GM12878 (cell line): ENCODE results near the gene GIMAP6. TPM values are rescaled to one million over a fixed set of nuclear protein-coding genes. Genes with fewer than 3 reads are reported as not detected.

Source experiments
- ATAC-seq: fragments of 200-7000 bp; cut with Tn5 transposase; 3 replicates; pipeline ENCODE4 v1.9.1; 2020; ENCODE audit warnings: mild to moderate bottlenecking, moderate library complexity
- BruUV-seq: library from RNA; stranded (reverse); fragments of 400-500 nt; replicated peaks from 2 replicates; lab custom pipeline; 2021; lab: Mats Ljungman, UMichigan
- CTCF ChIA-PET: fragments of 300-600 bp; sonication (Branson Sonifier 250); formaldehyde crosslinking; extraction: SDS; loops from one replicate; lab custom pipeline; 2021; ENCODE audit warnings: inconsistent platforms; lab: Yijun Ruan, JAX
- POLR2A ChIA-PET: fragments of 350-600 bp; formaldehyde crosslinking; extraction: SDS; loops from one replicate; lab custom pipeline; 2021; ENCODE audit warnings: inconsistent platforms; lab: Charles Lee
- RAD21 ChIA-PET: fragments of 300-600 bp; sonication (Branson Sonifier 250); formaldehyde crosslinking; loops from one replicate; lab custom pipeline; 2023; ENCODE audit warnings: antibody characterized with exemption; ENCODE audit not compliant: unreplicated experiment; lab: Charles Lee
- SMC1A ChIA-PET: fragments of 300-600 bp; sonication (Branson Sonifier 250); formaldehyde crosslinking; loops from one replicate; lab custom pipeline; 2023; ENCODE audit not compliant: unreplicated experiment, uncharacterized antibody; lab: Charles Lee
- DNase-seq: peaks from one replicate; pipeline ENCODE4 v3.0.0-alpha.2; 2011; ENCODE audit warnings: low read depth, low spot score
- FAIRE-seq: peaks from 3 replicates; lab custom pipeline; 2011; peaks lifted over from hg19 to GRCh38; lab: Jason Lieb, UNC
- H2AFZ ChIP-seq: 2 replicates; pipeline ENCODE4 v1.6.0; 2011; ENCODE audit warnings: low read depth, low read length, control low read depth; ENCODE audit not compliant: control insufficient read depth
- H3K27ac ChIP-seq: 2 replicates; pipeline ENCODE4 v1.5.1; 2011; ENCODE audit warnings: control low read depth; ENCODE audit not compliant: control insufficient read depth, insufficient read depth
- H3K27me3 ChIP-seq, 2 experiments: replicated peaks in 1 of 2; 2 replicates each; pipeline versions ENCODE4 v1.6.0 to v1.6.1; 2011; ENCODE audit warnings: low read length in 1 of 2; ENCODE audit not compliant: control insufficient read depth in 2 of 2, insufficient read depth in 2 of 2
- H3K36me3 ChIP-seq, 2 experiments: 2 replicates each; pipeline ENCODE4 v1.5.1; 2011; ENCODE audit warnings: low read length in 1 of 2; ENCODE audit not compliant: control insufficient read depth in 2 of 2, insufficient read depth in 2 of 2
- H3K4me1 ChIP-seq: 2 replicates; pipeline ENCODE4 v1.6.1; 2011; ENCODE audit warnings: mild to moderate bottlenecking, low read length, moderate library complexity, mixed read lengths; ENCODE audit not compliant: control insufficient read depth, insufficient read depth
- H3K4me2 ChIP-seq: 2 replicates; pipeline ENCODE4 v1.6.0; 2011; ENCODE audit warnings: control low read depth; ENCODE audit not compliant: control insufficient read depth, insufficient read depth
- H3K4me3 ChIP-seq: fragments of 200-600 bp; sonication (generic); 2 replicates; pipeline ENCODE4 v1.5.1; 2016
- H3K79me2 ChIP-seq: 2 replicates; pipeline ENCODE4 v1.6.0; 2011; ENCODE audit warnings: low read length; ENCODE audit not compliant: control insufficient read depth, insufficient read depth
- H3K9ac ChIP-seq: 2 replicates; pipeline ENCODE4 v1.8.0; 2011; ENCODE audit warnings: low read length, control low read depth, mixed read lengths; ENCODE audit not compliant: control insufficient read depth, insufficient read depth
- H3K9me3 ChIP-seq: replicated peaks from 3 replicates; pipeline ENCODE4 v1.5.1; 2011; ENCODE audit warnings: mild to moderate bottlenecking, low read length; ENCODE audit not compliant: control insufficient read depth, insufficient read depth
- H4K20me1 ChIP-seq: 2 replicates; pipeline ENCODE4 v1.6.0; 2011; ENCODE audit not compliant: control insufficient read depth, insufficient read depth
- NFXL1 ChIP-seq: fragments of 450-650 bp; IDR thresholded peaks from 2 replicates; pipeline ENCODE4 v1.6.1; 2017; ENCODE audit warnings: antibody characterized with exemption, mild to moderate bottlenecking, borderline replicate concordance
- TBL1XR1 ChIP-seq: IDR thresholded peaks from 2 replicates; pipeline ENCODE4 v1.6.1; 2012; ENCODE audit warnings: low read depth, low read length, improper control_type of control experiment
- ZBTB4 ChIP-seq: fragments of 450-650 bp; formaldehyde crosslinking; IDR thresholded peaks from 2 replicates; pipeline ENCODE4 v1.4.0; 2022; ENCODE audit warnings: mild to moderate bottlenecking, moderate library complexity
- ZNF24 ChIP-seq: fragments of 450-650 bp; IDR thresholded peaks from 2 replicates; pipeline ENCODE4 v1.6.1; 2017; ENCODE audit warnings: antibody characterized with exemption, mild to moderate bottlenecking
- WGBS: methylation state at CpG from one replicate; pipeline ENCODE4 v1.1.6; 2016; ENCODE audit warnings: low lambda C conversion rate; ENCODE audit not compliant: insufficient replicate concordance, insufficient coverage; ENCODE audit errors: missing lambda C conversion rate; 5-methylcytosine and 5-hydroxymethylcytosine counted together
- in situ Hi-C: fragments of 300-500 bp; cut with MboI; formaldehyde crosslinking; loops from 9 replicates; pipeline ENCODE4 v1.14.3; 2018; ENCODE audit warnings: mixed read lengths
- intact Hi-C: fragments of 100-400 bp; cut with micrococcal nuclease; formaldehyde crosslinking; loops from one replicate; pipeline ENCODE4 v1.14.2; 2022; ENCODE audit not compliant: unreplicated experiment
- polyA plus RNA-seq, 11 experiments: library from polyadenylated mRNA; depleted of rRNA in 4 of 11; unstranded in 6 of 11; stranded (reverse) in 5 of 11; fragments of >200 nt; fragmentation: Nextera tagmentation in 4 of 11; fragmentation: Illumina TruSeq in 1 of 11; extraction: Ambion mirVana in 4 of 11; extraction: Trizol in 1 of 11; gene quantifications; 1 replicate in 1 of 11; 2 replicates in 10 of 11; pipeline versions ENCODE4 v1.2.1 to v1.2.3, GENCODE V29; 2011 to 2016; ENCODE audit warnings: inconsistent platforms in 2 of 11, missing spikeins in 2 of 11, low read depth in 1 of 11
- total RNA-seq, 4 experiments: library from RNA; depleted of rRNA in 3 of 4; stranded (reverse); fragments of >200 nt in 3 of 4; fragmentation: Illumina TruSeq in 1 of 4; extraction: Trizol in 1 of 4; gene quantifications; 2 replicates each; pipeline versions ENCODE4 v1.2.1 to v1.2.3, GENCODE V29; 2013 to 2021
- TF ChIP-seq, protein P1 (sequence below): fragments of 450-650 bp; IDR thresholded peaks from 2 replicates; pipeline ENCODE4 v1.6.1; 2017; ENCODE audit warnings: mild to moderate bottlenecking, low read depth, inconsistent platforms; ENCODE audit not compliant: poor library complexity, severe bottlenecking

GIMAP6 gene
- total and polyA plus RNA-seq, 10 of the 15 experiments (the other 5 are each of a cell fraction or from before 2014, with no cell fraction given): 6.2 to 49.2 (median 35.4) TPM

- BruUV-seq: no TSS peak
- H3K79me2 ChIP-seq: no peaks in the 10 kb centered on the region
- no peaks in the 10 kb centered on the region; a peak in 1 of 4 replicates for H3K36me3 ChIP-seq
- ChIA-PET SMC1A (interaction anchor here (0.7 to 2.0 kb wide), 4 partner anchors 11 to 427 kb away, joined by 3 to 7 read pairs (median 4); no protein-coding TSS in a partner anchor), POLR2A (no interaction called here), RAD21 (no interaction called here), CTCF (no interaction called here)
- H3K4me2 ChIP-seq: no peak overlapping the region
- DNase-seq: no peak
- no peaks in the 10 kb centered on the region for H3K27me3 ChIP-seq
- TF ChIP-seq TBL1XR1 (no peak), ZBTB4 (CRISPR knock-in tag) (no peak), NFXL1 (no peak), ZNF24 (no peak)
- TF ChIP-seq, protein P1, sequence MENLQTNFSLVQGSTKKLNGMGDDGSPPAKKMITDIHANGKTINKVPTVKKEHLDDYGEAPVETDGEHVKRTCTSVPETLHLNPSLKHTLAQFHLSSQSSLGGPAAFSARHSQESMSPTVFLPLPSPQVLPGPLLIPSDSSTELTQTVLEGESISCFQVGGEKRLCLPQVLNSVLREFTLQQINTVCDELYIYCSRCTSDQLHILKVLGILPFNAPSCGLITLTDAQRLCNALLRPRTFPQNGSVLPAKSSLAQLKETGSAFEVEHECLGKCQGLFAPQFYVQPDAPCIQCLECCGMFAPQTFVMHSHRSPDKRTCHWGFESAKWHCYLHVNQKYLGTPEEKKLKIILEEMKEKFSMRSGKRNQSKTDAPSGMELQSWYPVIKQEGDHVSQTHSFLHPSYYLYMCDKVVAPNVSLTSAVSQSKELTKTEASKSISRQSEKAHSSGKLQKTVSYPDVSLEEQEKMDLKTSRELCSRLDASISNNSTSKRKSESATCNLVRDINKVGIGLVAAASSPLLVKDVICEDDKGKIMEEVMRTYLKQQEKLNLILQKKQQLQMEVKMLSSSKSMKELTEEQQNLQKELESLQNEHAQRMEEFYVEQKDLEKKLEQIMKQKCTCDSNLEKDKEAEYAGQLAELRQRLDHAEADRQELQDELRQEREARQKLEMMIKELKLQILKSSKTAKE: no peak
- no peak overlapping the region for H3K4me3 ChIP-seq
- H4K20me1 ChIP-seq: no peaks in the 10 kb centered on the region
- intact Hi-C loops (no loop called here), in situ Hi-C loops (no loop called here)
- H3K9ac ChIP-seq: no peak overlapping the region
- peaks cover 11% of the 10 kb centered on the region for H3K4me1 ChIP-seq
- ATAC-seq: no peak
- peaks cover 4% of the 10 kb centered on the region; the same call in 2 of the 3 replicates for H3K9me3 ChIP-seq
- no peak overlapping the region for H3K27ac ChIP-seq
- H2AFZ ChIP-seq: no peak overlapping the region
- FAIRE-seq: no peak
- 75% methylated on average over 3 of the region's 3 CpGs for WGBS
Observed at GRCh38 chr7:150657526-150657925, 25.3 kb upstream of the GIMAP6 start.
